ENCODE measurements around the gene CUX1. TPM values are rescaled to one million over a fixed set of nuclear protein-coding genes. Genes with fewer than 3 reads are reported as not detected.

CUX1 gene
- total and polyA plus RNA-seq, 2 donors, result 59.7 to 63.5 TPM

DNA sequence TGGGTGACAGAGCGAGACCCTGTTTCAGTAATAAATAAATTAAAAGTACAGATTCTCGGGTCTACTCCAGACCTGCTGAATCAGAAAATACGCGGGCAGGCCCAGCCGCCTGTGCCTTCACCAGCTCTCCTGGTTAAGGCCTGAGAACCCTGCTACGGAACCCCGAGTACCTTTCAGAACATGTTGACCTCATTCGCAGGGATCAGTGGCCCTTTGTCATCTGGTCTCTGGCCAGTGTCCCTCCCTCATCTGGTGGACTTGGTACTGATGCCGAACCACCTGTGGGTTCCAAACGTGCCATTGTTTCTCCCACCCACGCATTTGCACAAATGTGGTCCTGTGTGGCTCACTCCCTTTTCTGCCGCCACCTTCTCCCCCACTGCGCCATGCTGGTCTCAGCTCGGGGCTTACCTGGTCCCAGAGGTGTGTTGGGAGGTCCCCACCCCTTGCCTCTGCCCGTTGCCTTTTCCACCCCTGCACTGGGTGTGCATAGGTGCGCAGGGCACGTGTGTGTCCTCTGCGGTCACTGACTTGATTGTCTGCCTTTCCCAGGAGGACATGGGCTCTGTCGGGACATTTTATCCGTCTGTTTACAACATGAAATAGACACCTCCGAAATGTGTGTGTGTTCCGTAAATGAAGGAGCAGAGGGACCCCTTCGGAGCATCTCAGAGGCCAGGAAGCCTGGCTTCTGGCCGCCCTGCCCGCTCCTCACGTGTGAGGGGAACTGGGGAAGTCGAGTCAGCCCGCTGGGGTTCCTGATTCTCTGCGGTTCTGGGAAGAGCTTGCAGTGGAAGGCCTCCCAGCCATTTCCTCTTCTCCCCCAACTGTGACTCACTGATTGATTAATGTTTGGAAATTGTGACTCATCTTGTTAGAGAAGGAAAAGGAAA lies 135.2 kb downstream of the CUX1 start:
- Histone ChIP-seq H3K4me1 (ENCODE audit: insufficient read depth) (no peaks in the 10 kb centered on the region), H3K4me3 (ENCODE audit: low read depth, low read length) (no peak overlapping the region), H3K27ac (ENCODE audit: low read depth) (no peak overlapping the region), H3K36me3 (ENCODE audit: insufficient read depth) (no peaks in the 10 kb centered on the region)
- 82% methylated on average over 29 of the region's 29 CpGs for WGBS
- no peak for DNase-seq (ENCODE audit: extremely low spot score)

DNA sequence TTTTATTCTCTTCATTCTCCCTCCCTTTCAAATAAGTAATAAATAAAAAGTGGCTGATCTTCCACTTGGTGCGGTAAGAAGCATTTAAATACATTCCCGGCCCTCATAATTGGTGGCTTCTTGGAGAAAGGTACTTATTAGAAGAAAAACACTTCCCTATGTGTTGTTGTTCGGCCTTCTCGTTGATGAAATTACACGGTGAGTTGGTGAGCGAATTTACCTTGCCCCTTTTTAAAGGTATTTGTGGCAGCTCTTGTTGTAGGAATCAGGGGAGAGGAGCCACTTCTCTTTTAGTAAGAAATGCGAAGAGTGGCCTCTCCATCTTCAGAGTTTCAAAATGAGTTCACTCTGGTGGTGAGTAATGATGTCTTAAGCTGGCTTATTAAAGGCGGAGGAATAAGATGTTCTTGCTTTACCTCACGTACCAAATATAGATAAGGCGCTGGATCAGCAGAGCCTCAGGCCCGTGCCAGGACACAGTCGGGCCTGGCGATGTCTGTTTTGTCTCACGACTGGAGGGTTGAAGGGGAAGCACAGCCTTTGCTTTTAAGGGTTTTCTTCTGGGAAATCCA lies 135.9 kb downstream of the CUX1 start:
- 40% methylated on average over 14 of the region's 14 CpGs for WGBS
- Histone ChIP-seq H3K36me3 (ENCODE audit: insufficient read depth) (no peaks in the 10 kb centered on the region), H3K4me1 (ENCODE audit: insufficient read depth) (no peaks in the 10 kb centered on the region), H3K27ac (ENCODE audit: low read depth) (peak overlapping the region; percentile 51), H3K4me3 (ENCODE audit: low read depth, low read length) (no peak overlapping the region)
- no peak for DNase-seq (ENCODE audit: extremely low spot score)

DNA sequence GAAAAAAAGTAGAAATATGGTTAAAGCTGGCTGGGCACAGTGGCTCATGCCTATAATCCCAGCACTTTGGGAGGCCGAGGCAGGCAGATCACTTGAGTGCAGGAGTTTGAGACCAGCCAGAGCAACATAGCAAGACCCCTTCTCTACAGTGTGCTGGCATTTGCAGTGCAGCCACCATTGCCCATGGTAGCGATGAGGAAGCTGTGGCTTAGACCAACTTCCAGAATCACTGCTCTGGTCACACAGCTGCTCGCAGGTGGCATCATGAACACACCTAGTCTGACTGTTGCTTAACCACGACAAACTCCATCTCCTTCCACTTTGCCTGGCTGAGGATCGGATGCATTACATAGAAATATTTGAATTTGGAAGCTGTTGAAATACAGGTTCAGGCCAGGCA lies 137.1 kb downstream of the CUX1 start:
- WGBS, result 83% methylated on average over 5 of the region's 5 CpGs
- no peaks in the 10 kb centered on the region for H3K4me1 ChIP-seq (ENCODE audit: insufficient read depth)

DNA sequence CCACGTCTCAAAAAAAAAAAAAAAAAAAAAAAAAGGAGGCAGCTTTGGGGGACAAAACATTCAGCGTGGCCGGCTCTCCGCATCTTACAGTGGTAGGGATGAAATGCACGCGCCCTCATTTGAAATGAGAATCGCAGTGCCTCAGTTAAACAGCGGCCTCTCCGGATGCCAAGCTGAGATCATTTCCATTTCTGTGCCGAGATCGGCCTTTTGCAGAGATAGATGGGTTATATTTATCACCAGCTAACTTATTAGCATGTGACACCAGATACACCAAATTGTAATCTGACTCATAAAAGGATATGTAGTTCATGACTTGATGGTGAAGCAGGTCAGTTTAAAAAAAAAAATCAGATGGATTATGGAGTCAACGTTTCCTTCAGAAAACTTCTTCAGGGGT lies 138.7 kb downstream of the CUX1 start:
- Histone ChIP-seq H3K4me3 (ENCODE audit: low read depth, low read length) (no peak overlapping the region), H3K27ac (ENCODE audit: low read depth) (no peak overlapping the region), H3K4me1 (ENCODE audit: insufficient read depth) (no peaks in the 10 kb centered on the region), H3K36me3 (ENCODE audit: insufficient read depth) (no peaks in the 10 kb centered on the region)
- WGBS, result 82% methylated on average over 12 of the region's 12 CpGs
- DNase-seq (ENCODE audit: extremely low spot score), result no peak

More for the DNA sequence above, 137.1 kb downstream of the CUX1 start:
- Histone ChIP-seq H3K36me3 (ENCODE audit: insufficient read depth) (no peaks in the 10 kb centered on the region), H3K4me3 (ENCODE audit: low read depth, low read length) (no peak overlapping the region), H3K27ac (ENCODE audit: low read depth) (no peak overlapping the region)
- DNase-seq (ENCODE audit: extremely low spot score), result no peak

DNA sequence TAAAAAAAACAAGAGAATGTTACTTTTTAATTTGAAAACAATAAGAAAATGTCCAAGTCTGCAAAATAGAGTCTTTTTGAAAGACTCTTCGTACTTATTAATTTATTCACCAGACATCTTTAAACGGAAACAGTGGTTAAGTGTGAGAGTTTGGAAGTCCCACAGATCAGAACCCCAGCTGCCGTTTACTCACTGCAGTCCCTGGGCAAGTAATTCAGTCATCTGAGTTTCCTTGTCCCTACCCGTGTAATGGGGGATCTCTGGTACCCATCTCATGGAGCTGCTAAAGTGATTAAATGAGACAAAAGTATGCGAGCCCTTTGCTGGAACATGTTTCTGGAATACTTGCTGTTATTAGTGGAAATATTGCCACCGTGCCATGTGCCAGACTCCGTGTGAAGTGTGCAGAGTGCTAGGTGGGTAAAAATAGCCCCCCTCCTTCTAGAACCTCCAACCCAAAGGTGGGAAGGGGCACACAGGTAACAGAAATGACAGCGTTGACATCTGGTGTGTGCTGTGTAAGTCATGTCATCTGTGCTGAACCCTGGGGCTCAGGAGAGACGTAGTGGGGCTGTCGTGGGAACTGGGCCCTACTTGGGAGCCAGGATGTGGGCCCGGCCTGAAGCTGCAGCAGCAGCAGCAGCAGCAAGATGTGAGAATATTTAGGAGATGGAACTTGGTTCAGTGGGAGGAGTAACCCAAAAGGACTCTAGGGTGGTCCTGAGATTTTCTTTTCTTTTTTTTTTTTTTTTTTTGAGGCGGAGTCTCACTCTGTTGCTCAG lies 140.5 kb downstream of the CUX1 start:
- 84% methylated on average over 12 of the region's 12 CpGs for WGBS
- Histone ChIP-seq H3K4me3 (ENCODE audit: low read depth, low read length) (no peak overlapping the region), H3K36me3 (ENCODE audit: insufficient read depth) (no peaks in the 10 kb centered on the region), H3K4me1 (ENCODE audit: insufficient read depth) (no peaks in the 10 kb centered on the region), H3K27ac (ENCODE audit: low read depth) (no peak overlapping the region)
- DNase-seq (ENCODE audit: extremely low spot score), result no peak

DNA sequence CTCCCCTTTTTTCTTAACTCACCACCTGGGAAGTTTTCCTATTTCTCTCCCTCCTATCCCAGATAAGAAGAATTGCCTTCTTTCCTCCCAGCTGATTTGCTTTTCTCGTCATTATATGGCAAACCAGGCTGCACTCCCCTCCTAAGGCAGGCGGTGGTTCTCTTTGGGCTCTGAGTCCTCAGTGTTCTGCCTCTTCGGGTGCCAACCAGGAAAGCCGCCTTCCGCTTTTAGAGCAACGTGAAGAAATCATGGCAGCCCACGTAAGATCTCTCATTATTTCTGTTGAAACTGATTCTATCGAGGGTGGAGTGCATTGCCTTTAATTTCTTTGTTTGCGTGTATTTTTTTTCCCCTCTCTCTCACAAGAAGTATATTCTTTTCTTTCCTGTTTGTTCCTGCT lies 141.9 kb downstream of the CUX1 start:
- H3K4me3 ChIP-seq (ENCODE audit: low read depth, low read length), result no peak overlapping the region
- H3K4me1 ChIP-seq (ENCODE audit: insufficient read depth), result no peaks in the 10 kb centered on the region
- DNase-seq (ENCODE audit: extremely low spot score), result no peak
- H3K36me3 ChIP-seq (ENCODE audit: insufficient read depth), result no peaks in the 10 kb centered on the region
- WGBS, result 91% methylated on average over 9 of the region's 9 CpGs
- no peak overlapping the region for H3K27ac ChIP-seq (ENCODE audit: low read depth)

DNA sequence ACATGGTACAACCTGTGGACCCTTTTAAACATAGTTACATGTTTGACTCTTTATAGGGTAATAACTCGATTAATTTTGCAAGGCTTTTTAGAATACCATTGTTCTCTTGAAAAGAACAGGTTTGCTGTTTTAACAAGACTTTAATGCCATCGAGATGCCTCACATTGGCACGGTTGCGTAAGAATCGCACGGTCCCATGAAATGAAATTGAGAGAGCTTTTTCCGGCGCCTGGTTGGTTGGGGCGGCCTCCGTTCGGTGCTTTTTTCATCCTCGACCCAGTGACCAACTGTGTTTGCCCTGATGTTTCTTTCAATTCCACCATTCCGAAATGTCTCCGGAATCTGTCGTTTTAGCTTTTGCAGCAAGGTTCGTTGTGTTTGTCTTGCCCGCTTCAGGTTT lies 142.4 kb downstream of the CUX1 start:
- no peak overlapping the region for H3K4me3 ChIP-seq (ENCODE audit: low read depth, low read length)
- no peak overlapping the region for H3K27ac ChIP-seq (ENCODE audit: low read depth)
- no peaks in the 10 kb centered on the region for H3K4me1 ChIP-seq (ENCODE audit: insufficient read depth)
- H3K36me3 ChIP-seq (ENCODE audit: insufficient read depth), result no peaks in the 10 kb centered on the region
- WGBS, result 96% methylated on average over 17 of the region's 17 CpGs
- DNase-seq (ENCODE audit: extremely low spot score), result no peak

DNA sequence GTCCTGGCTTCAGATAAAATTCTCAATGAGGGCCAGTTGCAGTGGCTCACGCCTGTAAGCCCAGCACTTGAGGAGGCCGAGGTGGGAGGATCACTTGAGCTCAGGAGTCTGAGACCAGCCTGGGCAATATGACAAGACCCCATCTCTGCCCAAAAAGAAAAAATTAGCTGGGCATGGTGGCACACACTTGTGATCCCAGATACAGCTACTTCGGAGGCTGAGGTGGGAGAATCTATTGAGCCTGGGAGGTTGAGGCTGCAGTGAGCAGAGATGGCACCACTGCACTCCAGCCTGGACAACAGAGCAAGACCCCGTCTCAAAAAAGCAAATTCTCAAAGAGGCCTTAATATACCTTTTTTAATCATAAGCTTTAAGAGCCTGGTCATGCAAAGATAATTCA lies 142.9 kb downstream of the CUX1 start:
- WGBS, result 97% methylated on average over 4 of the region's 4 CpGs
- no peaks in the 10 kb centered on the region for H3K4me1 ChIP-seq (ENCODE audit: insufficient read depth)
- no peaks in the 10 kb centered on the region for H3K36me3 ChIP-seq (ENCODE audit: insufficient read depth)
- H3K27ac ChIP-seq (ENCODE audit: low read depth), result no peak overlapping the region
- H3K4me3 ChIP-seq (ENCODE audit: low read depth, low read length), result no peak overlapping the region
- no peak for DNase-seq (ENCODE audit: extremely low spot score)

DNA sequence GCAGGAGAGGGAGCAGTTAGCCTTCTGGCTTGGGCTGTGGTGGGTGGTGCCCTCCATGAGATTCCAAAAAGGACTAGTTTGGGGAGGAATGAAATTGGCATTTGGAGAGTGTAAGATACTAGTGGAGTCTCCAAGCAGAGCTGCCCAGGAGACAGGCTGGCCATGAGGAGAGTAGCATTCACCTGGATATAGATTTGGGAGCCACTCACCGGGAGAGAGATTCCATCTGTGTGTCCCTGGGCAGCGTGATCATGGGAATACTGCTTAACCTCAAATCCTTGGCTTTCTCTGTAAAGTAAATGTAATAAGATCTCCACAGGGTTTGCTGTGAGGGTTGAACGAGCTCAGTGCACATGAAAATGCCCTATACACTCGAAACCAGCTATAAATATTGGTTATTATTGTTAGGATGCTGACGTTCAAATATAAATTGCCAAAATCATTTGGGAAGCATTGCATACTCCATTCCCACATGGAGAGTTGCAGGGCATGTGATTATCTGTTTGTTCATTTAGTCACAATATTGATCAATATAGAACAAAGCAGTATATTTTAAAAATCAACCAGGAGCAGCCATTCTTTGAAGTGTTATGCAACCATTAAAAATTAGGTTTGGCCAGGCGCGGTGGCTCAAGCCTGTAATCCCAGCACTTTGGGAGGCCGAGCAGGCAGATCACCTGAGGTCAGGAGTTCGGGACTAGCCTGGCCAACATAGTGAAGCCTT lies 143.7 kb downstream of the CUX1 start:
- WGBS, result 69% methylated on average over 9 of the region's 9 CpGs
- no peaks in the 10 kb centered on the region for H3K36me3 ChIP-seq (ENCODE audit: insufficient read depth)

DNA sequence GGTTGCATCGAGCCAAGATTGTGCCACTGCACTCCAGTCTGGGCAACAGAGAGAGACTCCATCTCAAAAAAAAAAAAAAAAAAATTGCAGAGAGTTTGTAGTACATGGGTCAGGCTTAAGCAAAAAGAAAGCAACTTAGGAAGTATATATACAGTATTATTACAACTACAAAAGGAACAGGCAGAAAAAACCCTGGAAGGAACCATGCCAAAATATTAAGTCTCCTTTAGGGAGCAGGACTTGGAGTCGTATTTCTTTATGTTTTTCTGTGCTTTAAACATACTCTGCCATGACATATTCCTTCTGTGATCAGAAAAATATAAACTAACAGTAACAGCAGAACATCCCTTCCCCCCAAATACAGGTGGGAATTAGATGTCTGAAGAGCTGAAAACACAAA lies 144.4 kb downstream of the CUX1 start:
- DNase-seq (ENCODE audit: extremely low spot score), result no peak

More for the DNA sequence above, 143.7 kb downstream of the CUX1 start:
- DNase-seq (ENCODE audit: extremely low spot score), result no peak
- H3K4me3 ChIP-seq (ENCODE audit: low read depth, low read length), result no peak overlapping the region
- no peaks in the 10 kb centered on the region for H3K4me1 ChIP-seq (ENCODE audit: insufficient read depth)
- no peak overlapping the region for H3K27ac ChIP-seq (ENCODE audit: low read depth)

DNA sequence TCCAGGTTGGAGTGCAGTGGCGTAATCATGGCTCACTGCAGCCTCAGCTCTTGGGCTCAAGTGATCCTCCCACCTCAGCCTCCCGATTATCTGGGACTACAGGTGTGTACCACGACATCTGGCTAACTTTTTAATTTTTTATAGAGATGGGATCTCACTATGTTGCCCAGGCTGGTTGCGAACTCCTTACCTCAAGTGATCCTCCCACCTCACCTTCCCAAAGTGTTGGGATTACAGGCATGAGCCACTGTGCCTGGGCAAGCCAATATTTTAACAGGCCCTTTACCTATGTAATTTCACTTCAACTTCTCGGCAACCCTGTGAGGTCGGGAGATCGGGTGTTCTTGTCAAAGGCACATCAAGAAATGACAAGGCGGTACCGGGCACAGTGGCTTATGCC lies 146.3 kb downstream of the CUX1 start:
- Histone ChIP-seq H3K4me1 (ENCODE audit: insufficient read depth) (no peaks in the 10 kb centered on the region), H3K4me3 (ENCODE audit: low read depth, low read length) (no peak overlapping the region), H3K27ac (ENCODE audit: low read depth) (no peak overlapping the region), H3K36me3 (ENCODE audit: insufficient read depth) (no peaks in the 10 kb centered on the region)
- no peak for DNase-seq (ENCODE audit: extremely low spot score)
- 97% methylated on average over 9 of the region's 9 CpGs for WGBS

More for the DNA sequence above, 144.4 kb downstream of the CUX1 start:
- Histone ChIP-seq H3K4me1 (ENCODE audit: insufficient read depth) (no peaks in the 10 kb centered on the region), H3K36me3 (ENCODE audit: insufficient read depth) (no peaks in the 10 kb centered on the region), H3K4me3 (ENCODE audit: low read depth, low read length) (no peak overlapping the region), H3K27ac (ENCODE audit: low read depth) (no peak overlapping the region)
- 43% methylated on average over 2 of the region's 2 CpGs for WGBS

DNA sequence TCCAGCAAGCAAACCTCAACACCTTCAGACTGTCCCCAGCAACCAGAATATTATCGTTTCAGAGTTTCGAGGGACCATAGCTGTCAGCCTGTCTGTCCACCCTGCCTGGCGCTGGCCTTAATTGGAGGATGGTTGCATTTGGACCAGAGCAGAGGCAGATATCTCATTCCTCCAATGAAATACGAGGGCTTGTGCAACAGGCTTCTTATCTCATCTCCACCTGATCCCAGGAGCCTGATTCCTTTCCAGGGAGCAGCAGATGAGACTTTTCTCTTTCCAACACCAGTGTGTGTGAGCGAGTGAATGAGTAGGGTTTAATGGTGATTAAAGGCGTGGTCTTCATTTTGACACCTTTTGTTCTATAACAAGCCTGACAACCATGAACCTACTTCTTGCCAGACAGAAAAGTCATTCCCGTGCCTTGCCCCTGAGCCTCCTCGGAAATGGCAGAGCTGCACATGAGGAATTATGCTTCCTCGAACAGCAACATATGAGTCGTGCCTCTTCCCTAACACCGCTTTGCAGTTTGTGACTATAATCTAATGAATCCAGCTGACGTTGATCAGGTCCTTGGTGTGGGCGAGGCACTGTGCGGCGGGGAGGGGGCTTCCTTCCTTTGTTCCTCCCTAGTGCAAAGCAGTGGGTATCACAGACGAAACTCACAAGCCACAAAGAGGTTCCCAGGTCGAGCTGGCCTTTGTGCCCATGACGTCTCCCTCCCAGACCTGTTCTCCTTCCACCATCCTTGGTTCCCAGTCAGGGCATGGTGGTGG lies 147.4 kb downstream of the CUX1 start:
- H3K27ac ChIP-seq (ENCODE audit: low read depth), result no peak overlapping the region
- 83% methylated on average over 18 of the region's 18 CpGs for WGBS
- H3K4me1 ChIP-seq (ENCODE audit: insufficient read depth), result no peaks in the 10 kb centered on the region
- no peaks in the 10 kb centered on the region for H3K36me3 ChIP-seq (ENCODE audit: insufficient read depth)
- no peak overlapping the region for H3K4me3 ChIP-seq (ENCODE audit: low read depth, low read length)
- DNase-seq (ENCODE audit: extremely low spot score), result no peak

All from urinary bladder (tissue), 4 donors.